Colonic mucosa (tissue), 4 donors: ENCODE data around the gene SLC22A12. TPM values are rescaled to one million over a fixed set of nuclear protein-coding genes. Genes with fewer than 3 reads are reported as not detected.
"Not testable (repeated sequence)": the region's sequence is repeated elsewhere in the genome, so short reads cannot be mapped to it uniquely, and the experiment has no call there.

Source experiments
- DNase-seq: peaks from one replicate; pipeline ENCODE4 v3.0.0-alpha.2; 2020
- H3K27ac ChIP-seq: fragments of 200-600 bp; one replicate; pipeline ENCODE4 v1.8.0; 2021
- H3K27me3 ChIP-seq: fragments of 200-600 bp; one replicate; pipeline ENCODE4 v1.8.0; 2021
- H3K36me3 ChIP-seq: fragments of 200-600 bp; one replicate; pipeline ENCODE4 v1.8.0; 2021
- H3K4me1 ChIP-seq: fragments of 200-600 bp; one replicate; pipeline ENCODE4 v1.8.0; 2021; ENCODE audit warnings: mild to moderate bottlenecking
- H3K4me3 ChIP-seq: fragments of 200-600 bp; one replicate; pipeline ENCODE4 v1.8.0; 2021
- H3K9ac ChIP-seq, 2 donors: one replicate each; pipeline ENCODE4 v1.7.0; 2013; ENCODE audit warnings: control low read depth in 2 of 2, low read depth in 2 of 2, low read length in 2 of 2
- H3K9me3 ChIP-seq: fragments of 200-600 bp; one replicate; pipeline ENCODE4 v1.8.0; 2021
- intact Hi-C: fragments of 100-400 bp; cut with DNase I; formaldehyde crosslinking; loops from one replicate; pipeline ENCODE4 v1.14.1; 2022
- total RNA-seq, 2 donors: library from RNA; stranded (reverse); fragmentation: NEBNext Ultra II Directional in 1 of 2; extraction: Animal tissue kit (Norgen Biotek cat#: 25700) in 1 of 2; gene quantifications; one replicate each; pipeline ENCODE4 v1.2.1, GENCODE V29; 2021
- TF ChIP-seq, protein P1 (sequence below): fragments of 200-600 bp; IDR thresholded peaks from one replicate; pipeline ENCODE4 v1.8.0; 2022; ENCODE audit warnings: antibody characterized with exemption, mild to moderate bottlenecking
- donor health status: healthy.
- donor health status: DM: no; HTN: no; CAD: no.
- donor health status: DM: no; HTN: no; CAD: no.

The SLC22A12 gene
- total RNA-seq, 2 donors from 2014 or later, result not detected

GRCh38 chr11:64560941-64561340, 30.1 kb upstream of the SLC22A12 start:
- Histone ChIP-seq H3K9me3 (no peaks in the 10 kb centered on the region), H3K27me3 (no peaks in the 10 kb centered on the region), H3K27ac (no peak overlapping the region), H3K4me3 (no peak overlapping the region), H3K36me3 (no peaks in the 10 kb centered on the region), H3K4me1 (no peaks in the 10 kb centered on the region), H3K9ac (no peak overlapping the region)
- no peak for DNase-seq
- intact Hi-C loops, result no loop called here
- TF ChIP-seq, protein P1, sequence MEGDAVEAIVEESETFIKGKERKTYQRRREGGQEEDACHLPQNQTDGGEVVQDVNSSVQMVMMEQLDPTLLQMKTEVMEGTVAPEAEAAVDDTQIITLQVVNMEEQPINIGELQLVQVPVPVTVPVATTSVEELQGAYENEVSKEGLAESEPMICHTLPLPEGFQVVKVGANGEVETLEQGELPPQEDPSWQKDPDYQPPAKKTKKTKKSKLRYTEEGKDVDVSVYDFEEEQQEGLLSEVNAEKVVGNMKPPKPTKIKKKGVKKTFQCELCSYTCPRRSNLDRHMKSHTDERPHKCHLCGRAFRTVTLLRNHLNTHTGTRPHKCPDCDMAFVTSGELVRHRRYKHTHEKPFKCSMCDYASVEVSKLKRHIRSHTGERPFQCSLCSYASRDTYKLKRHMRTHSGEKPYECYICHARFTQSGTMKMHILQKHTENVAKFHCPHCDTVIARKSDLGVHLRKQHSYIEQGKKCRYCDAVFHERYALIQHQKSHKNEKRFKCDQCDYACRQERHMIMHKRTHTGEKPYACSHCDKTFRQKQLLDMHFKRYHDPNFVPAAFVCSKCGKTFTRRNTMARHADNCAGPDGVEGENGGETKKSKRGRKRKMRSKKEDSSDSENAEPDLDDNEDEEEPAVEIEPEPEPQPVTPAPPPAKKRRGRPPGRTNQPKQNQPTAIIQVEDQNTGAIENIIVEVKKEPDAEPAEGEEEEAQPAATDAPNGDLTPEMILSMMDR, result no peak

GRCh38 chr11:64561429-64561828, 29.6 kb upstream of the SLC22A12 start:
- H3K27ac ChIP-seq, result not testable (repeated sequence)

DNA sequence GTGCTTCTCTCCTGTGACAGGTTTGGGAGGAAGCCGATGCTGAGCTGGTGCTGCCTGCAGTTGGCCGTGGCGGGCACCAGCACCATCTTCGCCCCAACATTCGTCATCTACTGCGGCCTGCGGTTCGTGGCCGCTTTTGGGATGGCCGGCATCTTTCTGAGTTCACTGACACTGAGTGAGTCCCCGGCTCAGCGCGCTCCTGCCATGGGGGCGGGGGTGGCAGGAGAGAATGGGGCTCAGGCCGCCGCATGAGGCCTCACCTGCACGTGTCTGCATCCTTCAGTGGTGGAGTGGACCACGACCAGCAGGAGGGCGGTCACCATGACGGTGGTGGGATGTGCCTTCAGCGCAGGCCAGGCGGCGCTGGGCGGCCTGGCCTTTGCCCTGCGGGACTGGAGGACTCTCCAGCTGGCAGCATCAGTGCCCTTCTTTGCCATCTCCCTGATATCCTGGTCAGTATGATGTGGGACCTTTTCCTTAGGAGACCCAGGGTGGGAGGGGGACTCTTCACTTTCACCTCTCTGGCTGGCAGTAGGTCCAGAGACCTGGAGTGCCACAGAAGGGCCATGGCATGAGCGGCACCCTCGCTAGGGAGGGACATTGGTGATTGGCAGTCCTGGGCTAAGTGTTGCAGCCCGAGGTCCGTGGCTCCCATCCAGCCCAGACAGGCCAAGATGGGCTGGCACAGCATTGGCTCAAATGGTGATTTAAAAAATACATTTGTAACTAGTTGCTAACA, 28.9 kb upstream of the SLC22A12 start:
- Histone ChIP-seq H3K27ac (no peak overlapping the region), H3K36me3 (no peaks in the 10 kb centered on the region), H3K4me3 (no peak overlapping the region), H3K9me3 (no peaks in the 10 kb centered on the region), H3K27me3 (no peaks in the 10 kb centered on the region), H3K9ac (no peak overlapping the region), H3K4me1 (no peaks in the 10 kb centered on the region)
- no peak for DNase-seq
- intact Hi-C loops, result no loop called here
- TF ChIP-seq, protein P1, result no peak

More at GRCh38 chr11:64561429-64561828, 29.6 kb upstream of the SLC22A12 start:
- H3K36me3 ChIP-seq, H3K27me3 ChIP-seq, H3K9me3 ChIP-seq, H3K4me3 ChIP-seq, DNase-seq, H3K9ac ChIP-seq, H3K4me1 ChIP-seq, intact Hi-C loops: not testable (repeated sequence)

DNA sequence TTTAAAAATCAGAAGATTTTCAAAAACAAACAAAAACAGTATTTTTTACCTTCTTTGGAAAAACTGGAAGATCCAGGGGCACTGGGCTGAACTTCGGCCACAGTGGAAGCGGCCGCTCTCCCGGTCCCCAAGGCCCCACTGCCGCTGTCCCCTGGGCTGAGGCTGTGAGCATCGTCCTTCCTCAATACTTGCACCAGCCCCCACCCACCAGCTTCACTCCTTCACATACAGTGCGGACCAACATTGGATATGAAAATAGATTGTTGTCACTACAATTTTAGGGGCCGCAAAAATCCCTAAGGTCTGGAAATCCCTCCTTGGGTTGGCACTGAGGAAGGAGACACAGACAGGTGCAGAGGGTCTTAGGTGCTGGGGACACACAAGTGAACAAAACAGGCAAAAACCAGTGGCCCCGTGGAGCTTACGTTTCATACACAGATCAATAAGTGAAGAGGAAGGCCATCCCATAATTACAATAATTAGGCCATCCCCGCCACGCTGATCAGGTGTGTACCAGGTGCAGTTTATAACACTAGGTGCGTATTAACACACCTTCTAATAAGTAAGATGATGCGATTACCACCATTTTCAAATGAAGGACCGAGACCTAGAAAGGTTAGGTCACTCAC, 28.2 kb upstream of the SLC22A12 start:
- intact Hi-C loops, result no loop called here

DNA sequence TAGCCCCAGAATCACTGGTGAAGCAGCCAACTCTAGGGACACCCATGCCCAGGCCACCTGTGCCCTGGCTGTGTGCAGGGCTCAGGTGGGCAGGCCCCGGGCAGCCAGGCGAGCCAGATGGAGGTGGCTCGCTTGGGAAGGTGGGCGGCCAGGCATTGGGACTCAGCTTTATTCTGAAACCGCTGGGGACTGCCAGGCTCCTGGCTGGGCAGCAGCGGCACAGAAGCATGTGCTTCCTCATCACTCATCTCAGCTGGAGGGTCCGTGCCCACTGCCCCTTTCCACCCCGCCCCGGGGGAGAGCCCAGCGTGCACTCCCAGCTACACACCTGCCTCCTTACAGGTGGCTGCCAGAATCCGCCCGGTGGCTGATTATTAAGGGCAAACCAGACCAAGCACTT, 27.1 kb upstream of the SLC22A12 start:
- no peaks in the 10 kb centered on the region for H3K27me3 ChIP-seq
- no peak for DNase-seq
- no peaks in the 10 kb centered on the region for H3K9me3 ChIP-seq
- no peaks in the 10 kb centered on the region for H3K36me3 ChIP-seq
- TF ChIP-seq, protein P1, result no peak
- H3K9ac ChIP-seq, result no peak overlapping the region
- H3K4me1 ChIP-seq, result no peaks in the 10 kb centered on the region
- H3K4me3 ChIP-seq, result no peak overlapping the region
- no peak overlapping the region for H3K27ac ChIP-seq
- intact Hi-C loops, result no loop called here

More for the DNA sequence above, 28.2 kb upstream of the SLC22A12 start:
- no peak for DNase-seq
- Histone ChIP-seq H3K27me3 (no peaks in the 10 kb centered on the region), H3K4me1 (no peaks in the 10 kb centered on the region), H3K4me3 (no peak overlapping the region), H3K9me3 (no peaks in the 10 kb centered on the region), H3K27ac (no peak overlapping the region), H3K36me3 (no peaks in the 10 kb centered on the region), H3K9ac (no peak overlapping the region)
- TF ChIP-seq, protein P1, result no peak

DNA sequence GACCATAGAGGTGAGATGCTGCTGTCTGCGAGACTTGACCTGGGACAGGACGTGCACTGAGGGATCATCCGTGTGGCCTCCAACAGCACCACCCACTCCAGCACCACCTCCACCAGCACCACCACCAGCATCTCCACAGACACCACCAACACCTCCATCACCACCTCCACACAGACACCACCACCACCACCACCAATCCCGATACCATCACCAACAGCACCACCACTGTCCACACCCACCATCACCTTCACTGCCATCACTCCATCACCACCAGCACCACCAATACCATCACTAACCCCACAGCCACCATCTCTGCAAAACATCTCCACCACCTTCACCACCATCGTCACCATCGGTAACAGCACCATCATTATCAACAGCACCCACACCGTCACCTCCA, 26.6 kb upstream of the SLC22A12 start:
- Histone ChIP-seq H3K4me1 (no peaks in the 10 kb centered on the region), H3K4me3 (no peak overlapping the region), H3K27ac (no peak overlapping the region), H3K9me3 (no peaks in the 10 kb centered on the region), H3K9ac (no peak overlapping the region), H3K27me3 (no peaks in the 10 kb centered on the region), H3K36me3 (no peaks in the 10 kb centered on the region)
- TF ChIP-seq, protein P1, result no peak
- no peak for DNase-seq
- intact Hi-C loops, result no loop called here
